ENCODE results near the gene NOS1.

GRCh38 chr12:117178301-117178700 is 183.1 kb downstream of the NOS1 start:
- TF ChIP-seq CTCF (conservative IDR thresholded peaks at IDR 0.05; ENCODE audit: low read depth, low read length) = no peak
- no peak for TF ChIP-seq EZH2 (IDR thresholded peaks at IDR 0.05; ENCODE audit: borderline replicate concordance, low read depth, low read length, poor library complexity, severe bottlenecking)

Measured in A673 (cell line).